Posterior cingulate gyrus (tissue), 11 donors: ENCODE results near the gene DSC3.
"Not testable (repeated sequence)": the region's sequence is repeated elsewhere in the genome, so short reads cannot be mapped to it uniquely, and the experiment has no call there.

Source experiments
- DNase-seq, 10 donors: peaks; one replicate each; pipeline versions ENCODE4 v3.0.0 to v3.0.0-alpha.2; 2020 to 2021; ENCODE audit warnings: mixed read lengths in 3 of 10
- intact Hi-C: fragments of 100-400 bp; cut with DNase I; formaldehyde crosslinking; loops from one replicate; pipeline ENCODE4 v1.15.1; 2023

Gene DSC3

GRCh38 chr18:30982285-30982992 is 60.1 kb downstream of the DSC3 start:
- intact Hi-C loops: no loop called here
- DNase-seq: no peak

- DNase-seq, intact Hi-C loops: not testable (repeated sequence)
Measured at GRCh38 chr18:30978091-30978490, 64.5 kb downstream of the DSC3 start.

GRCh38 chr18:30971338-30971956 is 71.1 kb downstream of the DSC3 start:
- intact Hi-C loops: loop anchor here (5.0 kb wide), 1 partner anchor 1099 kb away; no protein-coding TSS in a partner anchor
- no peak for DNase-seq

- intact Hi-C loops: loop anchor here (5.0 kb wide), 1 partner anchor 1098 kb away; no protein-coding TSS in a partner anchor
- DNase-seq: no peak
Measured at GRCh38 chr18:30970196-30970816, 72.2 kb downstream of the DSC3 start.

- intact Hi-C loops: loop anchor here (5.0 kb wide), 1 partner anchor 1097 kb away; no protein-coding TSS in a partner anchor
- DNase-seq: no peak
Measured at GRCh38 chr18:30969670-30970170, 72.8 kb downstream of the DSC3 start.

GRCh38 chr18:30967701-30968100 is 74.8 kb downstream of the DSC3 start:
- intact Hi-C loops: no loop called here
- no peak for DNase-seq

GRCh38 chr18:30965237-30965636 is 77.3 kb downstream of the DSC3 start:
- no peak for DNase-seq

GRCh38 chr18:30960661-30961060 is 81.9 kb downstream of the DSC3 start:
- intact Hi-C loops: no loop called here
- no peak for DNase-seq

More at GRCh38 chr18:30965237-30965636, 77.3 kb downstream of the DSC3 start:
- intact Hi-C loops: no loop called here

- DNase-seq: no peak
- intact Hi-C loops: no loop called here
Measured at GRCh38 chr18:30957066-30957465, 85.5 kb downstream of the DSC3 start.

- intact Hi-C loops: no loop called here
Measured at GRCh38 chr18:30954262-30954661, 88.3 kb downstream of the DSC3 start.

GRCh38 chr18:30945761-30946160 is 96.8 kb downstream of the DSC3 start:
- intact Hi-C loops: no loop called here

More at GRCh38 chr18:30954262-30954661, 88.3 kb downstream of the DSC3 start:
- no peak for DNase-seq

GRCh38 chr18:30944773-30945417 is 97.6 kb downstream of the DSC3 start:
- intact Hi-C loops: no loop called here
- no peak for DNase-seq

More at GRCh38 chr18:30945761-30946160, 96.8 kb downstream of the DSC3 start:
- DNase-seq: no peak

GRCh38 chr18:30940952-30941539 is 101.5 kb downstream of the DSC3 start:
- intact Hi-C loops: no loop called here
- no peak for DNase-seq
